Measurements from ENCODE around the gene C5orf24. TPM values are rescaled to one million over a fixed set of nuclear protein-coding genes. Genes with fewer than 3 reads are reported as not detected.
"Not testable (repeated sequence)": the region's sequence is repeated elsewhere in the genome, so short reads cannot be mapped to it uniquely, and the experiment has no call there.

Gene C5orf24
- total RNA-seq, 1 donor from 2014 or later, result 65.5 TPM

DNA sequence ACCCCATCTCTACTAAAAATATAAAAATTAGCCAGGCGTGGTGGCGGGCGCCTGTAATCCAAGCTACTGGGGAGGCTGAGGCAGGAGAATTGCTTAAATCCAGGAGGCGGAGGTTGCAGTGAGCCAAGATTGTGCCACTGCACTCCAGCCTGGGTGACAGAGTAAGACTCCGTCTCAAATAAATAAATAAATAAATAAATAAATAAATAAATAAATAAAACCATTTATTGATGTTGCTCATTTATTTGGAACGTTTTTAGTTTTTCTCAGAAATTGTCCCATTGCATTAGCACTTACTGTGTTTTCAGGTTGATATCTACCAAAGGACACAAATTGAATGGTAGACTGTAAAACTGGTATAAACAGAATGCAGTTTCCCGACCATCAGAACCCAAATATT is 10.7 kb downstream of the C5orf24 start:
- DNase-seq (ENCODE audit: extremely low read depth, low read depth, low spot score), result not testable (repeated sequence)

DNA sequence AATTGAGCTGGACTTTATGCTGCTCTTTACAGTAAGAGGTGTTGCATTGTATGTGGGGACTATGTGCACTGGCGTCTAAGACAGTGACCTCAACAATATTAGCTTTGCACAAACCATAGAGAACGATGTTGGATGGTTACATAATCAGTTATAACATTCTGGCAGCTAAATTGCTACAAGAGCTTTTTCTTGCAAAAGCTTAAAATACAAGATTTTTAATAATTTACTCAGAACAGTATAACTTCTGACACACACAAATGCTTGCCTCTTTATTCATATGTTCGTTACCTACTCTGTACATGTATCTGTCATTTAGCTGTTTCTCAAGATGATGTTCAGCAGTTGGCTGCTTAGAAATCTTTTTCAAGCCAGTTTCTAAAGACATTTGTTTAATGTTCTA is 11.6 kb downstream of the C5orf24 start:
- DNase-seq (ENCODE audit: extremely low read depth, low read depth, low spot score), result no peak

DNA sequence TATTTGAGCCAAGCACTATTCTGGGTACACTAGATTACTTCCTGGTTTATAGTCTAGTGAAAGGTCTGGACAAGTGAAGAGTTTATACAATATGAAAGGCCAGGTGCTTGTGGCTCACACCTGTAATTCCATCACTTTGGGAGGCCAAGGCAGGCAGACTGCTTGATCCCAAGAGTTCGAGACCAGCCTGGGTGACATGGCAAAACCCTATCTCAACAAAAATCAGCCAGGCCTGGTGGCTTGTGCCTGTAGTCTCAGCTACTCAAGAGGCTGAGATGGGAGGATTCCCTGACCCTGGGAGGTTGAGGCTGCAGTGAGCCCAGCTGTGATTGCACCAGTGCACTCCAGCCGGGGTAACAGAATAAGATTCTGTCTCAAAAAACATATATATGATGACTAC is 18.9 kb downstream of the C5orf24 start:
- no peak for DNase-seq (ENCODE audit: extremely low read depth, low read depth, low spot score)

DNA sequence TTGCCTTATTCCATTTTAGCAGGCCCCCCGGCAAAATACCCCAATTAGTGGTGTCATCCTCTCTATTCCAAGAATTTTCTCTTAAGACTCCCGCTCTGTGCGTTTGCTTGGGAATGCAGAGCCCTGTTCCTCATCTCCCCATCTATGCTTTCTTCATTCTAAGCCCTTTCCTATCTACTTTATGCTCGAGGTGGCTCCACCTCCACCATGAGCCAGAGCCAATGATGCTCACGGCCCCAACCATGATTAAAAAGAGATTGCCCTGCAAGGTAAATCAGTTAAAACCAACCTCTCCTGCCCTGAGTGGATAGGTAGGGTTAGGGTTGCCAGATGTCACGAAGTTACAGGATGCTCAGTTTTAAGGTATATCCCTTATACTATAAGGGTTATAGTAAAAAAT is 27.7 kb downstream of the C5orf24 start:
- DNase-seq (ENCODE audit: extremely low read depth, low read depth, low spot score), result no peak

DNA sequence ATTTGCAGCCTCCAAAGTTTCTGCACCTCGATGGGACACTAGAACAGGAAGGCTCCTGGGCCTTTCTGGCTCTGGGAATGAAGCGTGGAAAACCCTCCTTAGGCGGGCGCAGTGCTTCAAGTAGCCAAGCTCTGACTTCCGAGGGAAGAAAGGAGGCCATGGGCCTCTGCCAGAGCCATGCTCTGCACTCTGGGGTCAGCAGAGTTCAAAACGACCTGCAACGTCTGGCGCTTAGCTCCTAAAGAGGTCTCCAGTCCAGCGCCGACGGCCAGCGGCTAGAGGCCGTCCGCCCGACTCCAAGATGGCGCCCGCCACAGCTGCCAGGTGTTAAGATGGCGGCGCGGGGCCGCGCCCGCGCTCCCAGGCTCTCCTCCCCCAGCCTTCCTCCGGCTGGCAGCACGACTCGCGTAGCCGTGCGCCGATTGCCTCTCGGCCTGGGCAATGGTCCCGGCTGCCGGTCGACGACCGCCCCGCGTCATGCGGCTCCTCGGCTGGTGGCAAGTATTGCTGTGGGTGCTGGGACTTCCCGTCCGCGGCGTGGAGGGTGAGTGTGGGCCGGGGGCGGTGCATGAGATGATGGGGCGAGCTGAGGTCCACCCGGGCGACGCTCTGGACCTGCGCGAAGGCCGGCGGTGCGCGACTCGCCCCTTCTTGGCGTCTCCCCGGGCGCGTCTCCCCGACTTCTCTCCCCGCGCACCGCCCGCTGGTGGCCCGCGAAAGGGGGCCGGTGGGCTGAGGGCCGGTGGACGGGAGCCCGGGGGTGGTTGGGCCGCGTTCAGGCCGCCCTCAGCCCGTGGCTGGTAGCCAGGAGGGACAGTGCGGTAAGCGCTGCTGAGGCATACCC is 28.4 kb downstream of the C5orf24 start, which contains the start of gene TXNDC15:
Gene TXNDC15 (plus strand): TSS at position 385 of the 844 bp plus-strand sequence. CDS start 57 bp downstream, at position 442.
- DNase-seq (ENCODE audit: extremely low read depth, low read depth, low spot score), result peak; percentile 25

DNA sequence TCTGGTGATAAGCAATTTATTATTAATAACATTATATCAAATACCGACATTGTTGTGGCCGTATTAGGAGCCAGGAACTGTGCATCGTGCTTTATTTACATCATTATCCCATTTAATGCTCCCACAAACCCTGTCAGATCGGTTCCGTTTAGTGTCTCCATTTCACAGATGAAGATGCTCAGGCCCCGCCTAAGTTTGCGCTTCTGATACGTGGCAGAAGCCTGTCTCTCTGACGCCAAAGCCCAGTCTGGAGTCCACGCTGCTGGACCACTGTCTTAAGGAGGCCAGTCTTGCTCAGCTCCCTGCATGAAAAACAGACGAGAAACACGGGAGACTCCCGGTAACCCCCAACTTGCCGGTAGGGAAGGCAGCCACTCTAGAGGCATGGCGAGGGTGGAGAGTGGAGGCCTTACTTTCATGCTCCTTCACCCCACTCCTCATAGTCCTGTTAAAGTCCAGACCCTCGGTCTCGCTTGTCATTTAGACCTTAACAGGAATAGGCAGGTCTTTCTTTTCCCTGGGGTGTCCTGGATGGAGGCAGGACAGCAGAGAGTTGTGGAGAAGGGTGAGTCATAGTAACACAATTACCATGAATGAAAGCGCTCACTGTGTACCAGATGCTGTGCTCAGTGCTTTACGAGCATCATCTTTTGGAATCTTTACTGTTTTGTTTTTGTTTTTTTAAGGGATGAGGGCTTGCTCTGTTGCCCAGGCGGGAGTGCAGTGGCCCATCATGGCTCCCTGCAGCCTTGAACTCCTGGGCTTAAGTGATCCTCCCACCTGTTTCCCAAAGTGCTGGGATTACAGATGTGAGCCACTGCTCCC is 29.3 kb downstream of the C5orf24 start:
- peak; percentile 27 for DNase-seq (ENCODE audit: extremely low read depth, low read depth, low spot score)

DNA sequence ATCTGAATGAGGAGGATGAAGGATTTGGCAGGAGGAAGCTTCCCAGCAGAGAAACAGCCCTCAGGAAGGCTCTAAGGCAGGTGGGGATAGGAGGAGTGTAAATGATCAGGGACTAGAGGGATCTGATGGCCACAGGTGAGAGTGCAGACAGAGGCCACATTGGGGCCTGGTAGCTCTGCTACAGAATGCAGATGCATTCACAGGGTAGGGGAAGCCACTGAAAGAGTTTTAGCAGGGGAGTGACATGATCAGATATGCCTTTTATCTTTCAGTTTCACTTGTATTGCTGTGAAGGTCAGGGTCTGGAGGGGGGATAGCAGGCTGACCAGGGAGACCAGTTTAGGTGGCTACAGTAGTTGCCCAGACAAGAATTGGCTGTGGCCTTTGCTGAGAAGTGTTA is 31.4 kb downstream of the C5orf24 start:
- no peak for DNase-seq (ENCODE audit: extremely low read depth, low read depth, low spot score)

DNA sequence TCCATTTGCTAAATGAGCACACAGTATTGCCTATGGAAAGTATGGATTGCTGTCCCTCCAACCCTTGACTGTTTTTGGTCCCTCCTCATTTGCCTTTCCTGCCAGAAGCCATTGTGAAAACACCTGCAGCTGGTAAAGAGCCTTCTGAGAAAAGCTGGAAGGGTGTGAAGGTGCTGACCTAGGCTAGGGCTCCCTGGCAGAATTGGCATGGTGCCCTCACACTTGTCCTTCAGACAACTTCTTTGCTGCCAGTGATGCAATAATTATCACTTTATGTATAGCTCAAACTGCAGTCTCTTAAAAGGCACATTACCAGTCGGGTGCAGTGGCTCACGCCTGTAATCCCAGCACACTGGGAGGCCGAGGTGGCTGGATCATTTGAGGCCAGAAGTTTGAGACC is 32.6 kb downstream of the C5orf24 start:
- no peak for DNase-seq (ENCODE audit: extremely low read depth, low read depth, low spot score)

DNA sequence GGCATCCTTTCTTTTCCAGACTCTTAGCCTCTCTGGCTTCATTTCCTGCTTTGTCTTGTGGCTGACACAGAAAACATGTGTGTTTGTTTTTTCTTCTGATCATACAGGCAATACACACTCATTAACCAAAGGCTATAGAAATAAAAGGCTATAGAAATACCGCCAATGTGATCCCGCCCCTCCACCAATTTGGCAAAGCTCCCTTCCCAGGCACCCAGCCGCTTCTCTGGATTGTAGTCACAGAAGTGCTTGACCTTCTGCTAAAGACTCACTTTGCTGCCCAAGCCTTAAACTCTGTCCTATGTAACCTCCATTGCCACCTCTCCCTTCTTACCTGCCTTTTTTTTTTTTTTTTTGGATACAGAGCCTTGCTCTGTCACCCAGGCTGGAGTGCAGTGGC is 33.7 kb downstream of the C5orf24 start:
- DNase-seq (ENCODE audit: extremely low read depth, low read depth, low spot score), result no peak

DNA sequence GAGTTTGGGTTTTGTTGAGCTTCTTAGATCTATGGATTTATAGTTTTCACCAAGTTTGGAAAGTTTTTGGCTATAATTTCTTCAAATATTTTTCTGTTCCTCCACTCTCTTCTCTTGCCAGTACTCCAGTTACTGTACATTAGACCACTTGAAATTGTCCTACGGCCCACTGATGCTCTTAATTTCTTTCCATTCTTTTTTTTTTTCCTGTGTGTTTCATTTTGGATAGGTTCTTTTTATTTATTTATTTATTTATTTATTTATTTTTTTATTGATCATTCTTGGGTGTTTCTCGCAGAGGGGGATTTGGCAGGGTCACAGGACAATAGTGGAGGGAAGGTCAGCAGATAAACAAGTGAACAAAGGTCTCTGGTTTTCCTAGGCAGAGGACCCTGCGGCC is 35.2 kb downstream of the C5orf24 start:
- not testable (repeated sequence) for DNase-seq (ENCODE audit: extremely low read depth, low read depth, low spot score)

DNA sequence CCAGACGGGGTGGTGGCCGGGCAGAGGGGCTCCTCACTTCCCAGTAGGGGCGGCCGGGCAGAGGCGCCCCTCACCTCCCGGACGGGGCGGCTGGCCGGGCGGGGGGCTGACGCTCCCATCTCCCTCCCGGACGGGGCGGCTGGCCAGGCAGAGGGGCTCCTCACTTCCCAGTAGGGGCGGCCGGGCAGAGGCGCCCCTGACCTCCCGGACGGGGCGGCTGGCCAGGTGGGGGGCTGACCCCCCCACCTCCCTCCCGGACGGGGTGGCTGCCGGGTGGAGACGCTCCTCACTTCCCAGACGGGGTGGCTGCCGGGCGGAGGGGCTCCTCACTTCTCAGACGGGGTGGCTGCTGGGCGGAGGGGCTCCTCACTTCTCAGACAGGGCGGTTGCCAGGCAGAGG is 35.9 kb downstream of the C5orf24 start:
- not testable (repeated sequence) for DNase-seq (ENCODE audit: extremely low read depth, low read depth, low spot score)

DNA sequence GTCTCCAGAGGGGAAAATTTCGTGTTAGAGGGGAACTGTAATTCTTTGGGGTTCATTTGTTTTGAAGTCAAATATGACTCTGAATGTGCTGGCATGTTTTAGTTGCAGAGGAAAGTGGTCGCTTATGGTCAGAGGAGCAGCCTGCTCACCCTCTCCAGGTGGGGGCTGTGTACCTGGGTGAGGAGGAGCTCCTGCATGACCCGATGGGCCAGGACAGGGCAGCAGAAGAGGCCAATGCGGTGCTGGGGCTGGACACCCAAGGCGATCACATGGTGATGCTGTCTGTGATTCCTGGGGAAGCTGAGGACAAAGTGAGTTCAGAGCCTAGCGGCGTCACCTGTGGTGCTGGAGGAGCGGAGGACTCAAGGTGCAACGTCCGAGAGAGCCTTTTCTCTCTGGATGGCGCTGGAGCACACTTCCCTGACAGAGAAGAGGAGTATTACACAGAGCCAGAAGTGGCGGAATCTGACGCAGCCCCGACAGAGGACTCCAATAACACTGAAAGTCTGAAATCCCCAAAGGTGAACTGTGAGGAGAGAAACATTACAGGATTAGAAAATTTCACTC is 41.9 kb downstream of the C5orf24 start:
- DNase-seq (ENCODE audit: extremely low read depth, low read depth, low spot score), result no peak

DNA sequence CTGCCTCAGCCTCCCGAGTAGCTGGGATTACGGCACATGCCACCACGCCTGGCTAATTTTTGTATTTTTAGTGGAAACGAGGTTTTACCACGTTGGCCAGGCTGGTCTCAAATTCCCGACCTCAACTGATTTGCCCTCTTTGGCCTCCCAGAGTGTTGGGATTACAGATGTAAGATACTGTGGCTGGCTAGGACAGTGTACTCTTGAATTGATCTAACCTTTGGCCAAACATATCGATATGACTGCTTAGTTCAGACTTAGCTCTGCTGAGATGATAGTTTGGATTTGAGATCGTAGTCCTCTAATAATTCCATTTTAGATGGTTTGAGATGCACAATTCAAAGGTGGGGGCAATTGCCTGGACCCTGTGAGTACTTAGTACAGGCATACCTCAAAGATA is 43.6 kb downstream of the C5orf24 start:
- DNase-seq (ENCODE audit: extremely low read depth, low read depth, low spot score), result no peak

DNA sequence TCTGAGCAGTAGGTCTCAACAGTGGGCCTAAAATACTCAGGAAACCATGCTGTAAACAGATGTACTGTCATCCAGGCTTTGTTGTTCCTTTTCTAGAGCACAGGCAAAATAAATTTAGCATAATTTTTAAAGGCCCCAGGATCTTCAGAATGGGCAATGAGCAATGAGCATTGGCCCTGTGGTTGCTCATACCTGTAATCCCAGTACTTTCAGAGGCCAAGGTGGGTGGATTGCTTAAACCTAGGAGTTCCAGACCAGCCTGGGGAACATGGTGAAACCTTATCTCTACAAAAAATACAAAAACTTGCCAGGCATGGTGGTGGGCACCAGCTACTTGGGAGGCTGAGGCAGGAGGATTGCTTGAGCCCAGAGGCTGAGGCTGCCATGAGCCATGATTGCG is 45.7 kb downstream of the C5orf24 start:
- DNase-seq (ENCODE audit: extremely low read depth, low read depth, low spot score), result no peak

DNA sequence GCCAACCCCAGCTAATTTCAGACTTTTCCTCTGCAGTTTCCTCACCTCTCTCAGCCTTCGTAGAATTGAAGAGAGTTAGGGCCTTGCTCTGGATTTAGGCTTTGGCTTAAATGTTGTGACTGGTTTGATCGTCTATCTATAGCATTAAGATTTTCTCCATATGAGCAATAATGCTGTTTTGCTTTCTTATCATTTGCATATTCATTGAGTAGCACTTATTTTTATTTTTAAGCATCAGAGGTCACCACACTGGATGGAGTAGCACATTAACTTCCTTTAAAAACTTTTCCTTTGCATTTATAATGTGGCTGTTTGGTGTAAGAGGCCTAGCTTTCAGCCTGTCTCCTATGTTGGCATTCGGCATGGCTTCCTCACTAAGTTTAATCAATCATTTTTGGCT is 46.5 kb downstream of the C5orf24 start:
- DNase-seq (ENCODE audit: extremely low read depth, low read depth, low spot score), result no peak

DNA sequence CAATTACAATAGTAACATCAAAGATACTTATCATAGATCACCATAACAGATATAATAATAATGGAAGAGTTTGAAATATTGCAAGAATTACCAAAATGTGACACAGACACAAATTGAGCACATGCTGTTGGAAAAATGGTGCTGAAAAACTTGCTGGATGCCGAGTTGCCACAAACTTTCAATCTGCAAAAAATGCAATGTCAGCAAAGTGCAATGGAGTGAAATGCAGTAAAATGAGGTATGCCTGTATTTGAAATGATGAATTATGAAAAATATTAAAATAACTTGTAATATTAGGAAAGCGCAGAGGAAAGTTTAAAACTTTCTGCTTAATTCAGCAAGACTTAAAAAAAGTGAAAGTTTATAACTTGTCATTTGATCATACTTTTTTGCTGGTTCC is 47.2 kb downstream of the C5orf24 start:
- no peak for DNase-seq (ENCODE audit: extremely low read depth, low read depth, low spot score)

DNA sequence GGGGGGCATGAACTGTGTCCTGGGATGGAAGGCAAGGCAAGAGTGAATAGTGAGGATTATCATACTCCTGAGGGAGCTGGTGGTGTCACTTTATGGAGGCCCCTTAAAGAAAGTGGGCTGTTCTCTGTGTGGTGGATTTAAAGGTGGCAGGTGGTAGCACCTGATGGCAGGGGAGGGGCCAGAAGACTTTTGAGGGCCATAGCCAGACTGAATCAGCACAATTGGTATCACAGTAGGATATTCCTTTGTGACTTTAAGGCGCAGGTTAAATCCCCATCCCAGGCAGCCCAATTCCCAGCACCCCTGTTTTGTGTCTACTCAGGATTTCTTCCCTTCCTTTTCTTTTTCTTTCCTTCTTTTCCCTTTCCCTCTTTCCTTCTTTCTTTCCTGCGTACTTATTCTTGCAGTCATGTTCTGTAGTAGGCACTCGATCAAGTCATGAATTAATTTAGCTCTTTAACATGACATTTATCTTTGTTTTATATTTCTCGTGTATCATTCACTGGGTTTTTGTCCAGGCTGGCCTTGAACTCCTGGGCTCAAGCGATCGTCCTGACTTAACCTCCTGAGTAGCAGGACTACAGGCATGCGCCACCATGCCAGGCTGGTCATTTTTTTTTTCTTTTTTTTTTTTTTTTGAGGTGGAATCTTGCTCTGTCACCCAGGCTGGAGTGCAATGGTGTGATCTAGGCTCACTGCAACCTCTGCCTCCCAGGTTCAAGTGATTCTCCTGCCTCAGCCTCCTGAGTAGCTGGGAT is 48.2 kb downstream of the C5orf24 start:
- no peak for DNase-seq (ENCODE audit: extremely low read depth, low read depth, low spot score)

DNA sequence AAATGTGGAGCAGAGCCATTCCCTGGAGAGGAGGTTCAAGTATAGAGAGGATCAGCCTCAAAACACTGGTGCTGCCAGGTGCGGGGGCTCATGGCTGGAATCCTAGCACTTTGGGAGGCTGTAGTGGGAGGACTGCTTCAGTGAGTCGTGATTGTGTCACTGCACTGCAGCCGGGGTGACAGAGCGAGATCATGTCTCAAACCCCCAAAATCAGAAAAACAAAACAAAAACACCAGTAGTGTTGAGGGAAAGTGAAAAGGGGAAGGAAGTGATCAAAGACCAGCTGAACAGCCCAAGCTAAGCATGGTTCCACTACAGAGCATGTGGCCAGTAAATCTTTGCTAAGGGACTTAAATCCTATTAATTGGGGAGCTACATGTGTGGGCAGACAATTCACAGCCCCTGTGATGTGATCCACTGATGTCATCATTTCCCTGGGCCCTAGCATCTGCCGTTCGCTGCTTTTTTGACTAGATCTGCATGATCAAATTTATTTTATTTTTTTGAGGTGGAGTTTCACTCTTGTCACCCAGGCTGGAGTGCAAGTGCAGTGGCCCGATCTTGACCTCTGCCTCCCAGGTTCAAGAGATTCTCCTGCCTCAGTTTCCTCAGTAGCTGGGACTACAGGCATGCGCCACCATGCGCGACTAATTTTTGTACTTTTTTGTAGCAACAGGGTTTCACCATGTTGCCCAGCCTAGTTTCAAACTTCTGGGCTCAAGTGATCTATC is 56.5 kb downstream of the C5orf24 start:
- DNase-seq (ENCODE audit: extremely low read depth, low read depth, low spot score), result no peak

DNA sequence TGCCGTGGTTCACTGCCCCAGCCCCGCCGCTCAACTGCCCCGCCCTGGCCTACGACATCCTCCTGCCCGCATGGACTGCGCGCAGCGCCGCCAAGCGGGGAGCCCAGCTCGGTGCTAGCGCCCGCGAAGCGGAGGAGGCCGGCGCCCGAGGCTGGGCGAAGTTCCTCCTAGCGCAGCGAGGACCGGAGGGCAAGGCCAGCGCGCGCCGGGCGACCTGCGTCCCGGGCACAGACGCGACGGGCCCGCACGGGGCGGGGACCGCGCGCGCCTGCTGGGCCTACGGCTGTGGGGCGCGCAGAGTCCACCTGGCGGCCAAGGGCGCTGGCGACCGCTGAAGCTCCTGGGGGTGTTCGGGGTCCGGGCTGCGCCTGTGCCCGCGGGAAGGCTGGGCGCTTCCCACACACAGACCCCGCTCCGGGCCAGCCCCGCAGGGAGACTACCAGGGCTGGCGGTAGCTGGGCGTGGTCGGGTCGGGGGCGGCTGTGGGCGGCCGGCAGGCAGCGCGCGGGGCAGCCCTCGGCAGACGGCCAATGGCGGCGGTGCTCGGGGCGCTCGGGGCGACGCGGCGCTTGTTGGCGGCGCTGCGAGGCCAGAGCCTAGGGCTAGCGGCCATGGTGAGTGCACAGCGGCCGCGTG is 59.0 kb downstream of the C5orf24 start, which contains the start of gene PCBD2:
Gene PCBD2 (plus strand): TSS at position 522 of the 636 bp plus-strand sequence. CDS start 9 bp downstream, at position 531.
- DNase-seq (ENCODE audit: extremely low read depth, low read depth, low spot score), result no peak
